HG02840 (cell line): ENCODE results near the gene SSTR4.

Experiments
- ATAC-seq: cut with Tn5 transposase; IDR thresholded peaks from one replicate; pipeline ENCODE4 v1.9.1; 2021; ENCODE audit warnings: mild to moderate bottlenecking, moderate library complexity, moderate number of reproducible peaks; ENCODE audit not compliant: unreplicated experiment, low FRiP score

SSTR4 gene

DNA sequence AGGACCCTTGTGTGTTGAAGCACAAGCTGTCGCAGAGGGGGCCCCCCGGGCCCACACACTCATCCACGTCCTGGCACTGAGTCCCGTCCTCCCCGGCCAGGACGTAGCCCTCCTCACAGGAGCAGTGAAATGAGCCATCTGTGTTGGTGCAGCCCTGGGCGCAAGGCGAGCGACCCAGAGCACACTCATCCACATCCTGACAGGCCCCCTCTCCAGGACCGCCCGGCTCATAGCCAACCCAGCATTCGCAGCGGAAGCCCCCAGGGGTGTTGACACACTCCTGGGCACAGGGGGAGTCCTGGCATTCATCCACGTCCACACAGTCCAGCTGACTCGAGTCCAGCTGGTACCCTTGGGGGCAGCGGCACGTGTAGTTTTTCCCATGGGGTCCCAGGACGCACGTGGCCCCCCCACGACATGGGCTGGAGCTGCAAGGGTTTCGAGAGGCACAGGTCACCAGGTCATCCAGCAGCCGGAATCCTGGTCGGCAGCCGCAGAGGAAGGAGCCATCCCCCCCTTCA is 49.8 kb downstream of the SSTR4 start:
- ATAC-seq, result no peak

DNA sequence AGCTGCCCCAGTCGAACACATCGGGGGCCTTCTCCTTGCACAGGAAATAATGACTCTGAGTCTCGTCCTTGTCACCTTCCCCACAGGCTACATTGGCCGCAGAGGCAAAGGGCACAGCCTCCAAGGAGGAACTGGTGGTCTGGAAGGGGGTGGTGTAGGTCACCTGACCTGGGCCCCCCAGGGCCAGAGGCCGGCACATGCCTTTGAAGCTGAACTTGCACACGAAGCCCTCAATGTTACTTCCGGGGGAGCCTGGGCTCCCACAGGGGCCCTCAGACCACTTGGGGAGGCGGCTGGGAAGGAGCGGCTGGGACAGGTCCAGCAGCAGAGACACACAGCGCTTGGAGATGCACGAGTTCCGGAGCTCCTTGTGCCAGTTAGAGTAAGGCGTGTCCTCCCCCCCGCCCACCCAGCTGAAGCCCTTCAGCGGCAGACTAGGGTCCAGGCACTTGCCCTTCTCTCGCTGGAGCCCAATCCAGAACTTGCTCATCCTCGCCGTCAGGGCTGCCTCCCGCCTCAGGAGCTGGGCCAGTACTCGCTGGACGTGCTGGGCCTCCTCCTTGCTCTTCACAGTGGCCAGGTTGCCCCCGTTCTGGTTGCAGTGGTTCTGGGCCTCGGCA is 50.4 kb downstream of the SSTR4 start:
- ATAC-seq, result no peak

DNA sequence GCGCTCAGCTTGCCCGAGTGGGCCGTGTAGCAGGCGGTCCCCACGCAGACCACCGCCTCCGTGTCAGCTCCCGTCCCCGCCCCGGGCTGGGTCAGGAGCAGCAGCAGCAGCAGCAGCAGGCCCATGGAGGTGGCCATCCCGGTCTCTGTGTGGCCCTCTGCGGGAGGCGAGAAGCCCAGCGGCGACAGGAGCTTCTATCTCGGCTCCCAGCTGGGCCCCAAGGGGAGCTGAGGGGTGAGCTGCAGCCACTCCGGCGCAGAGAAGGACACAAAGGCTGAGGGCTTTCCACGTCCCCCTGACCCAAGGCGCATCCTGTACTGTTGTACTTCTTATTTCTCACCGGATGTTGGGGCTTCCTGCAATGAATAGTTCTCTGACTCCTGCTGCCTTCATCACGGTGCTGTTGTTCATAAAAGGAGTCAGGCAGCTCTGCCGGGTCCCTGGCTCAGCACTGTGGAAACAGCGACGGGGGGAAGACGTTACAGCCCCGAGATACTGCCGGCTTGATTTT is 51.0 kb downstream of the SSTR4 start, which contains the start of gene CD93:
TSS of gene CD93 (minus strand) at position 269 of the 511 bp plus-strand sequence. CDS start at position 137, 132 bp downstream.
- no peak for ATAC-seq

DNA sequence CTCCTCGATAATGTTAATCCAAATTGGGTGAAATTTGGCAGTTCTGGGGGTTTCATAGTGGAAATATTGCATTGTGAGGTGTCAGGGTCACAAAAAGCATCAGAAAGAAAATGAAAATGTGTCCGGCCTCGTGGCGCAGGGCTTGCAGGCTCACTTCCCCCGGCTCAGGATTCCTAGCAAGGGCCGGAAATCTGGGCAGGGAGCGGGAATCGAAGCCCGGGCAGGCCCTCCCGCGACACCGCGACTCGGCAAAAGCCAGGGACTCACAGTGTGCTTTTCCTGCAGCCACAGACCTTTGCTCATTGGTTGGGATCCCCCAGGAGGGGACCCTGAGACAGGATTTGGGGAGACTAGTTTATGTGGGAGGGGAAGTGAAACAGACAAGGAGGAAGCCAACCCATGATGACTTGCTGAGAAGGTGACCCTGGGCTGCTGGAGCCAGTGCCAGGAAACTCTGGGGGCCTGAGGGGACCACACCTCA is 51.9 kb downstream of the SSTR4 start:
- ATAC-seq, result no peak

DNA sequence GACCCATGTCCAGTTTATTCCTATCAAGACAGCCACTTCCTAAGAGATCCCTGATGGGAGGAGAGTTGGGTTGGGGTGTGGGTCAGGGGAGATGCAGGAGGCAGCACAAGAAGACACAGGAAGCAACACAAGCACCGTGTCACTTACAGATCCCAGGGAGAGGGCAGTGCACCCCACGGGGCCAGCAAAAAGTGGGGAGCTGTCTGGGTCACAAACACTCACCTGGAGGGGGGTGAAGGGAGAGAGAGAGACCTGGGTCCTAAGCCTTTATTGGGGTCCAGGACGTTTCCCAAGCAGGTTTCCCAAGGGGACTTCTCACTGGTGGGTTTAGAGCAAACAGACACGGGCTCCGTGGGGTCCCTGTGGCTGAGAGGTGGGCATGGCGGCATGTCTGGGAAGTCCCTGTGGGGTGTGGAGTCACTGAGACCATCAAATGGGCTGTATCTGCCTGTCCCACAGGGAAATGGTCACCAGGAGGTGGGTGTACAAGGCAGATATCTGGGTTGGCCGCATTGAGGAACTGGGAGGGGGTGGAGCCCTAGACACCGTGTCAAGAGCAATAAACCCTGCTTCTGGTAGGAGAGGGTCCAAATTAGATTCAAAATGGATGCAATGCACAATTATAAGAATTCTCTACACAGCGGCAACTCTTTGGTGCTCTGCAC is 52.6 kb downstream of the SSTR4 start:
- ATAC-seq, result no peak
